Ectodermal cell (in vitro differentiated cells): ENCODE results near the gene HGD. TPM values are rescaled to one million over a fixed set of nuclear protein-coding genes. Genes with fewer than 3 reads are reported as not detected.
"Not testable (repeated sequence)": the region's sequence is repeated elsewhere in the genome, so short reads cannot be mapped to it uniquely, and the experiment has no call there.

Experiments used
- H3K27ac ChIP-seq: 2 replicates; pipeline ENCODE4 v1.7.0; 2013; ENCODE audit warnings: mild to moderate bottlenecking, low read depth, low read length; ENCODE audit not compliant: insufficient read depth, poor library complexity, severe bottlenecking
- H3K27me3 ChIP-seq: 2 replicates; pipeline ENCODE4 v1.7.0; 2013; ENCODE audit warnings: mild to moderate bottlenecking, low read length; ENCODE audit not compliant: insufficient read depth, control insufficient read depth, poor library complexity, severe bottlenecking
- H3K36me3 ChIP-seq: one replicate; pipeline ENCODE4 v1.7.0; 2013; ENCODE audit warnings: low read length; ENCODE audit not compliant: control insufficient read depth, insufficient read depth
- H3K4me1 ChIP-seq: one replicate; pipeline ENCODE4 v1.7.0; 2013; ENCODE audit warnings: low read length; ENCODE audit not compliant: control insufficient read depth, insufficient read depth
- H3K4me3 ChIP-seq: 2 replicates; pipeline ENCODE4 v1.7.0; 2013; ENCODE audit warnings: low read depth, low read length, control low read depth; ENCODE audit not compliant: insufficient read depth
- H3K9me3 ChIP-seq: 2 replicates; pipeline ENCODE4 v1.7.0; 2013; ENCODE audit warnings: mild to moderate bottlenecking, low read length, moderate library complexity; ENCODE audit not compliant: control insufficient read depth
- WGBS, 2 experiments: methylation state at CpG; one replicate each; pipeline ENCODE4 v1.1.7; 2013; ENCODE audit warnings: missing lambda C conversion rate in 2 of 2; 5-methylcytosine and 5-hydroxymethylcytosine counted together
- polyA plus RNA-seq, 4 experiments: library from polyadenylated mRNA; stranded (reverse); fragments of 50-300 nt; gene quantifications; one replicate each; pipeline ENCODE4 v1.2.3, GENCODE V29; 2013

The HGD gene
- polyA plus RNA-seq (2013, experiment 1 of 4) = not detected
- 0.36 TPM for polyA plus RNA-seq (2013, experiment 2 of 4)
- not detected for polyA plus RNA-seq (2013, experiment 3 of 4)
- 0.32 TPM for polyA plus RNA-seq (2013, experiment 4 of 4)

DNA sequence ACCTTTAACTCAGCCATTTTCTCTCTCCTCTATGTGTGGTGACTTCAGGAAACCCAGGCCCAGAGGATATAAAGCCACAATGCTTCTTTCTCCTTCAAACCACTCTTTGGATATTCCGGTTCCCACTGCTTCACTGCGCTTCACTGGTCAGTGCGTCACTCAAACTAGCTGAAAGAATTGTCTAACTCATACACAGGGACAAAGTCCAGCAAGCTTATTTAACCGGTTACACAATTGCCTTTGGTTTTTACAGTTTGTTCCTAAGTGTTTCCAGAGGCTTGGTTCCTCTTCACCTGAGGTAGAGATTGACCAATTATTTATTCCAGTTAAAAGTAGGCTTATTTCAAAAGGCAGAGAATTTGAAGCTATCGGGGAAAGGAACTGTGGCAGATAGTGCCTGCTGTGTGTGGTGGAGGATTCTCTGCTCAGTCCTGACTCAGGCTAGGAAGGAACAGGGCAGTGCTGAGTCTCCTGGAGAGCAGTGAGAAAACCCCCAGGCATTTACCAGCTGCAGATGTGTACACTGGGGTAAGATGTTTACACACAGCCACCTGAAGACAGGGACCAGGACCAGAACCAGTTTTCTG lies at the start of gene HGD:
Gene HGD, minus strand, starts transcription at position 145 of the 587 bp plus-strand sequence. Its CDS starts 128 bp downstream, at position 17.
- Histone ChIP-seq H3K4me3 (no peak within 1 kb of the TSS), H3K36me3 (no peaks in the 10 kb centered on the region), H3K9me3 (no peaks in the 10 kb centered on the region), H3K4me1 (peaks cover 9% of the 10 kb centered on the region), H3K27ac (no peak within 1 kb of the TSS), H3K27me3 (no peaks in the 10 kb centered on the region)
- WGBS, 2 experiments = 94 to 96% methylated on average over 5 of the region's 5 CpGs

- Histone ChIP-seq H3K36me3 (no peaks in the 10 kb centered on the region), H3K27ac (no peak overlapping the region), H3K9me3 (no peaks in the 10 kb centered on the region), H3K4me3 (no peak overlapping the region), H3K27me3 (no peaks in the 10 kb centered on the region), H3K4me1 (no peaks in the 10 kb centered on the region)
- 36 to 64% methylated on average over 3 to 4 of the region's 4 CpGs for WGBS, 2 experiments
Measured at GRCh38 chr3:120730576-120731542, 48.8 kb upstream of the HGD start.

GRCh38 chr3:120726791-120727190 lies 44.8 kb upstream of the HGD start:
- no peaks in the 10 kb centered on the region for H3K4me1 ChIP-seq
- H3K9me3 ChIP-seq = no peaks in the 10 kb centered on the region
- WGBS, 2 experiments = 89 to 100% methylated on average over 1 of the region's 1 CpG
- H3K27me3 ChIP-seq = no peaks in the 10 kb centered on the region
- no peak overlapping the region for H3K27ac ChIP-seq
- no peak overlapping the region for H3K4me3 ChIP-seq
- H3K36me3 ChIP-seq = no peaks in the 10 kb centered on the region

- H3K36me3 ChIP-seq, H3K9me3 ChIP-seq, H3K4me1 ChIP-seq, H3K27ac ChIP-seq, H3K27me3 ChIP-seq: not testable (repeated sequence)
- WGBS, 2 experiments = 24 to 25% methylated on average over 20 of the region's 20 CpGs
- peak overlapping the region; percentile 8 for H3K4me3 ChIP-seq
Measured at GRCh38 chr3:120719167-120719834, 37.3 kb upstream of the HGD start.

GRCh38 chr3:120713262-120713661 lies 31.2 kb upstream of the HGD start:
- H3K9me3 ChIP-seq = no peaks in the 10 kb centered on the region
- H3K27me3 ChIP-seq = no peaks in the 10 kb centered on the region
- no peaks in the 10 kb centered on the region for H3K36me3 ChIP-seq
- no peak overlapping the region for H3K27ac ChIP-seq
- no peak overlapping the region for H3K4me3 ChIP-seq
- no peaks in the 10 kb centered on the region for H3K4me1 ChIP-seq

DNA sequence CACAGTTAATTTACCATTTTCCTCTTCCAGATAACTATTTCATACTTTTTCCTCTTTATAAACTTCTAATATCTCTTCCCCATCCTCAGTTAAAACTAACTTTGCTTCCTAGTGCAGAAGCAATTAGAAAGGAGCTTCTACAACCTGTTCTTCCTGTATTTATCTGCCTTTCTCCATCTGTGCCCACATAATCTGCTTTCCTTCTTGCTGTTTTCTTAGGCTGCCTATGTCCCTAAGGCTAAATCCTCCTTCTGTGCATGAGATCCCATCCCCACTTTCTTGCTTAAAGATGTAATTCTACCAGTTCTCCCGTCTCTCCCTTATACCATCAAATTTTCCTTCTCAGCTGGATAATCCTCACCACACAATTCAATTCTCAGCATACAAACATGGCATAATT lies 28.3 kb upstream of the HGD start:
- WGBS, 2 experiments = 87 to 95% methylated on average over 1 of the region's 1 CpG
- no peaks in the 10 kb centered on the region for H3K9me3 ChIP-seq
- no peak overlapping the region for H3K4me3 ChIP-seq

DNA sequence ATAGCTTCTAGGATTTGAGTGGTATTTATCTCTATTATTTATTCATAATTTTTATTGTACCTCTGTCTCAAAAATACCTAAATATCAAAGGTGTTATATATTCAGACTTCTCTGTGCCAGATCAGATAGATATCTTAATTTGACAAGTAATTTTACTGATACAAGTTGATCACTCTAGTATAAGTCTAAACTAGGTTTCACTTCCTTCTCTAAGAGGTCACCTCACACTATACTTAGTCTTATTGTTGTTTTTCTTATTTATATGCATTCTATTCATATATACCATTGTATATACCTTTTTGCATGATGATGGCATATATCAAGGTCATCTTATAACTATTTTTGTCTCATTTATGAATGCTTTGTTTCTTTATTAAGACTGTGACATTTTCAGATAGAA lies 26.4 kb upstream of the HGD start:
- Histone ChIP-seq H3K4me3 (no peak overlapping the region), H3K27ac (no peak overlapping the region), H3K27me3 (no peaks in the 10 kb centered on the region)

More for the DNA sequence above, 28.3 kb upstream of the HGD start:
- H3K27me3 ChIP-seq = no peaks in the 10 kb centered on the region
- no peaks in the 10 kb centered on the region for H3K4me1 ChIP-seq
- no peaks in the 10 kb centered on the region for H3K36me3 ChIP-seq
- H3K27ac ChIP-seq = no peak overlapping the region

DNA sequence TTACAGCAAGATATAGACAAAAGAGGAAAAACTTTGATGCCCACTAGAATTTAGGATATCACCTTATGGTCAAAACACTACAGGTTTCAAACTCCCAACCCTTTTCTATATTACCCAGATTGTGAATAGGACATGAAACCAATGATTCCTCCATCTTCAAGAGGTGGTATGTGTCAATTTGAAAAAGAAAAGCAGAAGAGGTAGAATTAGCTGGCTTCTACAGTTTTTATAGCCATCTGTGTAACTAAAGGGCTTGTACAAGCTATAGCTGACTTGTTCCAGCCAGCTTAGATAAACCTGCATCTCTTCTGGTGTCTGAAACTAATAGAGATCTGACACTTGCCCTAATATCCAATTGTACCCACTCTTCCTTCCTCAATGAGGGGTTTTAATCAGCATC lies 24.9 kb upstream of the HGD start:
- Histone ChIP-seq H3K27me3 (no peaks in the 10 kb centered on the region), H3K36me3 (no peaks in the 10 kb centered on the region), H3K4me3 (no peak overlapping the region), H3K4me1 (no peaks in the 10 kb centered on the region), H3K27ac (no peak overlapping the region), H3K9me3 (no peaks in the 10 kb centered on the region)

More for the DNA sequence above, 26.4 kb upstream of the HGD start:
- Histone ChIP-seq H3K9me3 (no peaks in the 10 kb centered on the region), H3K36me3 (no peaks in the 10 kb centered on the region), H3K4me1 (no peaks in the 10 kb centered on the region)

GRCh38 chr3:120705884-120706582 lies 24.0 kb upstream of the HGD start:
- 92 to 93% methylated on average over 5 of the region's 5 CpGs for WGBS, 2 experiments
- Histone ChIP-seq H3K9me3 (no peaks in the 10 kb centered on the region), H3K4me1 (no peaks in the 10 kb centered on the region), H3K36me3 (no peaks in the 10 kb centered on the region), H3K27ac (no peak overlapping the region), H3K27me3 (no peaks in the 10 kb centered on the region), H3K4me3 (no peak overlapping the region)
